ENCODE measurements around the gene TUT7. TPM values are rescaled to one million over a fixed set of nuclear protein-coding genes. Genes with fewer than 3 reads are reported as not detected.

Gene TUT7
- total RNA-seq, 1 experiment from 2014 or later: 24.5 TPM

- TF ChIP-seq ARID4B (CRISPR knock-in tag; IDR thresholded peaks at IDR 0.05; ENCODE audit: borderline replicate concordance) (no peak; the same call in 1 of the 2 replicates), AFF4 (CRISPR knock-in tag; IDR thresholded peaks at IDR 0.05; ENCODE audit: borderline replicate concordance) (no peak), ERG (CRISPR knock-in tag; IDR thresholded peaks at IDR 0.05) (no peak), ZBTB43 (CRISPR knock-in tag; IDR thresholded peaks at IDR 0.05) (peak; percentile 88; the same call in 1 of the 2 replicates), HMGXB4 (CRISPR knock-in tag; IDR thresholded peaks at IDR 0.05) (peak; percentile 76; the same call in 1 of the 2 replicates), TEAD4 (CRISPR knock-in tag; IDR thresholded peaks at IDR 0.05) (no peak), STAT6 (CRISPR knock-in tag; conservative IDR thresholded peaks at IDR 0.05; ENCODE audit: low read depth) (0 out of 2 replicates have a peak, but pooled peaks have one; percentile 82), NR3C1 (CRISPR knock-in tag; conservative IDR thresholded peaks at IDR 0.05; ENCODE audit: low read depth) (no peak)
Measured at GRCh38 chr9:86282077-86282978, 71.9 kb downstream of the TUT7 start, which contains the start of gene ISCA1 (continued).
